HK-2 (cell line): ENCODE results near the gene LAMB4.
A peak's percentile ranks its signal among the peaks of the same experiment; 100 is the strongest.

Experiments used
- DNase-seq: peaks from one replicate; pipeline ENCODE4 v3.0.0-alpha.2; 2018; ENCODE audit not compliant: unreplicated experiment

The LAMB4 gene

DNA sequence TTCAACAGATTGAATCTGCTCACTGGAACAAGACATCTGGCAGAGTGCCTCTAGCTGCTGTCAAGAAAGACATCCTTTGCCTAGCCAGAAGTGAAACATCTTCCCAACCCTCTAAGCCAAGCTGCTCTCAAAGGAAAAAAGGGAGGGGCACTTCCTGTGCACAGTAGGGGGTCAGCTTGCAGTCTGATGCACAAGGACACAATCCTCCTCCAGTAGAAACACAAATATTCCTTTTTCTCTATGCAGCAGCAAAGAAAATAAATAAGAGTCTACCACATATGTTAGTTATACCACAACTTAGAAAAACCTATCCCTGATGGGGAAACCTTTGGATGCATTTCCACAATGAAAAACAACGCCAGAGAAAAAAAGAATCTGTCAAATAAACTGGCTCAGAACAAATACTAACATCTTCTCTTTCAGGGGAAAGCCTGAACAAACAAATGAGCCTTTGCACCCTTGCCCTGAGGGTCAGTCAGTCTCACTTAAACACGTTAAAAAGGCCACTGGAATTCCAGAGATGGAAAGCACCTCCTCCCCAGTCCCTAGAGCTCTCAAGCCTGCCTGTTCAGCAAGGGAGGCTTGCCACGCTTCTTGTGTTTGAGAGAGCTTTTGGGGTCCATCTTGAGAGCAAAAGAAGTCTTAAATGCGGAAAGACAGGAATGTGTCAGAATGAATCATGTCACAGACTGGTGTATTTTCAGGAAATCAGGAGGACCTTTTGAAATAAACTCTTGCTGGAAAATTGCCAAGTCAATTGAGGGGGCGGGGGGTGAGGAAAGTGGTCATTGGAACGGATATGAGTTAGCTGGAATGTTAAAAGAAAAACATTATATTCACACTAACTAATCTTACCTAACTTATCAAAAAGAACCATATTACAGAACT lies 134.7 kb downstream of the LAMB4 start:
- DNase-seq = peak; percentile 65

GRCh38 chr7:107994421-107995030 lies 135.6 kb downstream of the LAMB4 start:
- no peak for DNase-seq

- no peak for DNase-seq
These were observed 136.3 kb downstream of the LAMB4 start for GRCh38 chr7:107993891-107994291.

DNA sequence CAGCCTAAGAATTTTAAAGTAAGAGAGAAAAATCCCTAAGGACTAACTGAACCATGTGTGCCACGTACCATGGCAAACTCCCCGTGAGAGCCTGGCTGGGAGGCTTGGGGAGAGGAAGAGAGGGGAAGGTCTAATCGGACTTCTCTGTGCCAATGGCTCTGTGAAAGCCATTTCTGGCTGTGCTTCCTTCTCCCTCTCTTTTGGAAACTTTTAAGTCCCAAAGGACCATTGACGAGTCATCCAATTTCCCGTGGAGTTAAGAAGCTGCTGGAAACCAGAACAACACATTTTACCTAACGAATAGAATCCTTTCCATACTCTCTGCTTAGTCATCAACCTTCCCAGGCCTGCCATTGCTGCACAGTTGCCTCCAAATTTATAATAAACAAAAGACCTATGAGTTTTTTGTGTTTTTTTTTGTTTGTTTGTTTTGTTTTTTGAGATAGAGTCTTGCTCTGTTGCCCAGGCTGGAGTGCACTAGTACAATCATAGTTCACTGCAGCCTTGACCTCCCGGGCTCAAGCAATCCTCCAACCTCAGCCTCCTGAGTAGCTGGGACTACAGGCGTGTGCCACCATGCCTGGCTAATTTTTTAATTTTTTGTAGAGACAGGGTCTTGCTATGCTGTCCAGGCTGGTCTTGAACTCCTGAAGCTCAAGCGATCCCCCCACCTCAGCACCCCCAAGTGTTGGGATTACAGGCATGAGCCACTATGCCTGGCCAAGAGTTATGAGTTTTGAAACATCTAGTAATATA lies 140.4 kb downstream of the LAMB4 start:
- DNase-seq = no peak

- no peak for DNase-seq
These were observed 147.2 kb downstream of the LAMB4 start for GRCh38 chr7:107982918-107983389.

DNA sequence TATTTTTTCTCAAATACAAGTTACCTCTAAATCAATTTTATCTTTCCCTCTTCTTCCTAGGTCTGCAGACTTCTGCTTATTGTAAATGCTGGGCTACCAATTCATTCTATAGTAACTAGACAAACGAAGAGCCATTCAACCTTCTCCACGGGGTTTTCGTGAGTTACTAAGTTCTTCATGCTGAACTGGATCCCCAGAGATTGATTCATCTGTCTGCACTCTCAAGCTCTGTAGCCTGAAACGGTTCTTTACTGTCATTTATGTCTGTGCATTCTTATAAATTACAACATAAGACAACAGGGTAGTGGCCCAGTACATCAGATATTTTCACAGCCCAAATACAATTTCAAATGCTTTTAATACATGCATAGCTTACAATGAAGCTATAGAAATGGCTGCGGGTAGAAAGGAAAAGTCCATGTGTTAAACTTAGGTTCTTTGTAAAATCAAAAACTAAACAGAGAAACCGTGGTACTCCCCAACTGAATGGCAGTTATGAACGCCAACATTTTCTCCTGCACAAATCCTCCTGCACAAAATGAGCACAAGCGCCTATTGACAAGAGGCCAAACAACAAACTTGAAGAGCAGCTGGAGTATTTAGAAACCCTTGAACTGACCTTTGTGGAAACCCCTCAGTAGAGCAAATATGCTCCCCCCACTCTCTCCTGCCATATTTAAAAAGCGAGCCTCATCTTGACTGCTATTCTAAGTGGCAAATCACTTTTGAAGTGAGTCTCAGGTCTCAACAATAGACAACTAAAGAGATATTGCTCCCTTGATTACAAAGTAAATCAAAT lies 147.9 kb downstream of the LAMB4 start:
- no peak for DNase-seq

- no peak for DNase-seq
These were observed 148.7 kb downstream of the LAMB4 start for GRCh38 chr7:107981466-107981865.

- DNase-seq = no peak
These were observed 149.4 kb downstream of the LAMB4 start for GRCh38 chr7:107980671-107981190.

DNA sequence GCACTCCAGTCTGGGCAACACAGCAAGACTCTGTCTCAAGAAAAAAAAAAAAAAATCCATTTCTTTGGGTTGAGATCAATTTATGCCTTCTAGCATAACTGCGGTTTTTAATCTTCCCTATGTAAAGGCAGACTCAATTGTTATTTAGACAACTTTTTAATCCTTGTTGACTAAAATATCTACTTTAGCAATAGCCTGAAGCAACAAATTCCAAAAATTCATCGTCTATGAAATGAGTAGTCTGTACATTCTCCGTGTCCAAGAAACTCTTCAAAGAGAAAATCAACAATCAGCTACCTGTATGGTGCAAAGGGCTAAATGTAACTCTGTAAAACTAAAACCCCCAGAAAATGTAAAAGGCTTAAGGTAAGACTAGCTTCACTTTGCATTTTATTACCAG lies 150.0 kb downstream of the LAMB4 start:
- no peak for DNase-seq

DNA sequence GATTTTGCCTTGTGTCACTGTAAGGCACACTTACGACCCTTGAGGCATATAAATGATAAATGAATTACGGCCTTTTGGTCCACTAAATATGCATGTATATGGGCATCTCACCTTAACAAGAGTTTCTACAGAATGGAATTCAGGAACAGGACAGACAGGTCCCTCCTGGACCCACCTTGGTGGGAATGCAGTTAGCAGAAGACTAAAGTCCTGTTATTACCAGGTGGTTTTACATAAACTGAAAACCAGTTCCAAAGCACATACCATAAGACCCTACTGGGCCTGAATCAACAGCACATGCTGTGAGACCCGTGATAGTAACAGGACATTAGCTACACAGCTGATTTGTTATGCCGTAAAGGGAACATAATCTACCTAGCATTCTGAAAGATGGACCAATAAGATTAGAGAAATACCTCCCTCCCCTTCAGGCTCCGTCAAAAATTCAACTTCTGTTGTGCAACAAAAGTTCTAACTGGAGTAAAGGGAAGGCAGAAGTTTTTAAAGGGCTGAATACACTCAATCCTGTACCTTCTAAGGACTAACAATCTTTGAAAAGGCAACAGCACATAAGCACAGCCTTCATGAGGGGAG lies 151.2 kb downstream of the LAMB4 start:
- DNase-seq = no peak

DNA sequence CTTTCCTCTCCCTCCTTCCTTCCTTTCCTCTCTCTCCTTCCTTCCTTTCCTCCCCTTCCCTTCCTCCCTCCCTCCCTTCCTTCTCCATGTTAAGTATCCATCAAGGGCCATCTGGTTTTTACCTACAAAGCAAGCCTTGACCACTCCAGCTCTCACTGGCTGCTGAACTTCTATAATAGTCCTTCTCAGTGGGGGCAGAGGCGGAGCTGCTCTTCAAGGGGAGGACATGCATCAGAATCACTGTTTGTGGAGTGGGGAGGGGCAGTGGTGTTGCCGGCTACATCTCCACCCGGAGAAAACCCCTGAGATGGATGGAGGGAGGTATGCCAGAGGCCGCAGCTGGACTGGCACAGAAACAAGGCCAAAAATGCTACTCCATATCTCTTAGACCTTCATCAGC lies 153.1 kb downstream of the LAMB4 start:
- no peak for DNase-seq

- DNase-seq = no peak
These were observed 153.5 kb downstream of the LAMB4 start for GRCh38 chr7:107976620-107977019.

- no peak for DNase-seq
These were observed 154.7 kb downstream of the LAMB4 start for GRCh38 chr7:107975394-107976013.

- DNase-seq = no peak
These were observed 156.3 kb downstream of the LAMB4 start for GRCh38 chr7:107973861-107974260.
